ENCODE data around the gene PDE10A. TPM values are rescaled to one million over a fixed set of nuclear protein-coding genes. Genes with fewer than 3 reads are reported as not detected.

The PDE10A gene
- polyA plus RNA-seq, 3 donors: not detected

DNA sequence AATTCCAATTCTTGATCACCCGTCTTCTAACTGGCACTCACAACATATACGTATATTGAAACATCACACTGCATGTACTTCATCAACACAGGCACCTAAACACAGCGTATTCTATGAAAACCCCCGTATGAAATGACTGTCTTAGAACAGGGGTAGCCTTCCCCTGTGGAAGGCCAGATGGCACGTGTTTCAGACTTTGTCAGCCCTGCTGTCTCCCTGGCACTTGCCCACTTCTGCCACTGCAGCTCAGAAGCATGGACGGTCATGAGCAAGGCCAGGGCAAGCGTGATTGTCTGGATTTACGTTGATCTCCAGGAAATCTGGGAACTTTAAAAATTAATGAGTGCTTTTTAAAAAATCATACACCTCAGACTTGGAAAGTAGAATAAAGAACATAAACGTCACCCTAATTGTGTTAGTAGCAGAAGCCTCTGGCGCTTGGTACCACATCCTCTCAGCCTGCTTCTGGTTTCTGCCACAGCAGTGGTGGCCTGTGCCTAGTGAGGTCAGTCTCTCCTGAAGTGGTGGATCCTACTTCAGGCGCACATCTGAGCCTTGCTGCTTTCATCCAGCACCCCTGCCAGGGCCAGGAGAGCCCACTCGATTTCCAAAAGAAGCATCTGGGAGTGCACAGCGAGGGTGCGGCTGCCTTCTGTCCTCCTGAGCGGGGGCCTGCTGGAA is 18.3 kb downstream of the PDE10A start:
- Histone ChIP-seq H2AFZ (ENCODE audit: insufficient read depth, low read depth, low read length, poor library complexity, severe bottlenecking) (no peak overlapping the region), H3K4me2 (replicated peaks; ENCODE audit: extremely low read depth, low read length, poor library complexity, severe bottlenecking) (no peak overlapping the region)
- intact Hi-C loops (cut with micrococcal nuclease): no loop called here

DNA sequence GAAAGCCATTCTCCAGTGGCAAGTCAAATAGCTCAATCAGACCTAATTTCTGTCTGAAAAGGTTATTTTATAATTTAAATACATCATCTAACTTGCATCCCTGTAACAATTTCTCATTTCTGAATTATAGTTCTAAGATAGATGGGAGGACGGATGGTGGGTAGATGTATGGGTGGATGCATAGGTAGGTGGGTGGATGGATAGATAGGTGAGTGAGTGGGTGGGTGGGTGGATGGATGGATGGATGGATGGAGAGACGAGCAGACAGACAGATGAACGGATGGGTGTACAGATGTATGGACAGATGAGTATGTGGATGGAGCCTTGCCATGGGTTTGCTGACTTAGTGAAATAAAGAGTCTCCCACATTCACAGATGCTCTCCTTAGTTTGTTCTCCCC is 20.0 kb downstream of the PDE10A start:
- Histone ChIP-seq H3K4me3 (replicated peaks in 1 of 3; ENCODE audit: low read depth in 2 of 3, low read length in 3 of 3) (no peak overlapping the region), H3K36me3 (replicated peaks in 1 of 2; ENCODE audit: control insufficient read depth in 1 of 2, insufficient read depth in 2 of 2, low read length in 2 of 2) (no peaks in the 10 kb centered on the region), H3K79me2 (ENCODE audit: insufficient read depth, low read length) (no peaks in the 10 kb centered on the region), H3K9me3 (replicated peaks in 1 of 2; ENCODE audit: control insufficient read depth in 1 of 2, insufficient read depth in 1 of 2, low read length in 2 of 2) (no peaks in the 10 kb centered on the region), H3K4me1 (ENCODE audit: control insufficient read depth in 1 of 2, insufficient read depth in 2 of 2, low read length in 2 of 2) (no peaks in the 10 kb centered on the region), H3K9ac (ENCODE audit: insufficient read depth, low read length, poor library complexity, severe bottlenecking) (no peak overlapping the region), H4K20me1 (ENCODE audit: insufficient read depth, low read length) (no peaks in the 10 kb centered on the region), H3K27ac (ENCODE audit: low read depth in 1 of 2, low read length in 2 of 2) (no peak overlapping the region), H3K27me3 (ENCODE audit: control insufficient read depth in 2 of 2, insufficient read depth in 2 of 2, low read length in 2 of 2) (no peaks in the 10 kb centered on the region), H3K4me2 (replicated peaks; ENCODE audit: extremely low read depth, low read length, poor library complexity, severe bottlenecking) (no peak overlapping the region), H2AFZ (ENCODE audit: insufficient read depth, low read depth, low read length, poor library complexity, severe bottlenecking) (no peak overlapping the region)
- Mint-ChIP-seq H3K36me3 (no peaks in the 10 kb centered on the region), H3K4me1 (no peaks in the 10 kb centered on the region), H3K9me3 (peaks cover 0 to 5% (median 0%) of the 10 kb centered on the region in 7 donors), H3K27me3 (ENCODE audit: low read depth in 3 of 3) (peaks cover 2 to 10% (median 3%) of the 10 kb centered on the region in 3 donors), H3K4me3 (no peak overlapping the region), H3K27ac (no peak overlapping the region)
- DNase-seq: no peak
- intact Hi-C loops (cut with micrococcal nuclease): no loop called here
- TF ChIP-seq, protein P1, sequence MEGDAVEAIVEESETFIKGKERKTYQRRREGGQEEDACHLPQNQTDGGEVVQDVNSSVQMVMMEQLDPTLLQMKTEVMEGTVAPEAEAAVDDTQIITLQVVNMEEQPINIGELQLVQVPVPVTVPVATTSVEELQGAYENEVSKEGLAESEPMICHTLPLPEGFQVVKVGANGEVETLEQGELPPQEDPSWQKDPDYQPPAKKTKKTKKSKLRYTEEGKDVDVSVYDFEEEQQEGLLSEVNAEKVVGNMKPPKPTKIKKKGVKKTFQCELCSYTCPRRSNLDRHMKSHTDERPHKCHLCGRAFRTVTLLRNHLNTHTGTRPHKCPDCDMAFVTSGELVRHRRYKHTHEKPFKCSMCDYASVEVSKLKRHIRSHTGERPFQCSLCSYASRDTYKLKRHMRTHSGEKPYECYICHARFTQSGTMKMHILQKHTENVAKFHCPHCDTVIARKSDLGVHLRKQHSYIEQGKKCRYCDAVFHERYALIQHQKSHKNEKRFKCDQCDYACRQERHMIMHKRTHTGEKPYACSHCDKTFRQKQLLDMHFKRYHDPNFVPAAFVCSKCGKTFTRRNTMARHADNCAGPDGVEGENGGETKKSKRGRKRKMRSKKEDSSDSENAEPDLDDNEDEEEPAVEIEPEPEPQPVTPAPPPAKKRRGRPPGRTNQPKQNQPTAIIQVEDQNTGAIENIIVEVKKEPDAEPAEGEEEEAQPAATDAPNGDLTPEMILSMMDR (IDR thresholded peaks at IDR 0.05): no peak
- 29% methylated on average over 1 of the region's 3 CpGs for WGBS (ENCODE audit: insufficient coverage)

More for the DNA sequence above, 18.3 kb downstream of the PDE10A start:
- Mint-ChIP-seq H3K27ac (no peak overlapping the region), H3K27me3 (ENCODE audit: low read depth in 3 of 3) (peaks cover 2 to 10% (median 4%) of the 10 kb centered on the region in 3 donors), H3K36me3 (no peaks in the 10 kb centered on the region), H3K9me3 (peaks cover 0 to 5% (median 0%) of the 10 kb centered on the region in 7 donors), H3K4me3 (no peak overlapping the region), H3K4me1 (no peaks in the 10 kb centered on the region)
- no peaks in the 10 kb centered on the region for H3K27me3 ChIP-seq (ENCODE audit: control insufficient read depth in 2 of 2, insufficient read depth in 2 of 2, low read length in 2 of 2)
- H3K9me3 ChIP-seq (replicated peaks in 1 of 2; ENCODE audit: control insufficient read depth in 1 of 2, insufficient read depth in 1 of 2, low read length in 2 of 2): no peaks in the 10 kb centered on the region
- H4K20me1 ChIP-seq (ENCODE audit: insufficient read depth, low read length): no peaks in the 10 kb centered on the region
- no peak overlapping the region for H3K4me3 ChIP-seq (replicated peaks in 1 of 3; ENCODE audit: low read depth in 2 of 3, low read length in 3 of 3)
- H3K27ac ChIP-seq (ENCODE audit: low read depth in 1 of 2, low read length in 2 of 2): no peak overlapping the region
- H3K79me2 ChIP-seq (ENCODE audit: insufficient read depth, low read length): no peaks in the 10 kb centered on the region
- 93% methylated on average over 10 of the region's 15 CpGs for WGBS (ENCODE audit: insufficient coverage)
- TF ChIP-seq, protein P1 (IDR thresholded peaks at IDR 0.05): no peak
- H3K9ac ChIP-seq (ENCODE audit: insufficient read depth, low read length, poor library complexity, severe bottlenecking): no peak overlapping the region
- DNase-seq: no peak
- H3K36me3 ChIP-seq (replicated peaks in 1 of 2; ENCODE audit: control insufficient read depth in 1 of 2, insufficient read depth in 2 of 2, low read length in 2 of 2): no peaks in the 10 kb centered on the region
- H3K4me1 ChIP-seq (ENCODE audit: control insufficient read depth in 1 of 2, insufficient read depth in 2 of 2, low read length in 2 of 2): no peaks in the 10 kb centered on the region

Data from CD14-positive monocyte (primary cell).